Thyroid gland (tissue), 4 donors: Measurements from ENCODE around the gene FIBCD1. TPM values are rescaled to one million over a fixed set of nuclear protein-coding genes. Genes with fewer than 3 reads are reported as not detected.

Source experiments
- DNase-seq, 2 donors: peaks; one replicate each; pipeline ENCODE4 v3.0.0-alpha.2; 2019
- H3K27ac ChIP-seq, 3 donors: fragments of 200-600 bp; sonication (generic); 1 replicate in 2 of 3; 2 replicates in 1 of 3; pipeline ENCODE4 v1.5.1; 2016 to 2019; ENCODE audit warnings: mild to moderate bottlenecking in 1 of 3, moderate library complexity in 1 of 3
- H3K27me3 ChIP-seq: fragments of 200-600 bp; sonication (generic); one replicate; pipeline ENCODE4 v1.5.1; 2019
- H3K36me3 ChIP-seq, 2 donors: fragments of 200-600 bp; sonication (generic); one replicate each; pipeline ENCODE4 v1.5.1; 2016 to 2019
- H3K4me1 ChIP-seq, 2 donors: fragments of 200-600 bp; sonication (generic); one replicate each; pipeline ENCODE4 v1.5.1; 2017 to 2019
- H3K4me3 ChIP-seq, 3 donors: fragments of 200-600 bp; sonication (generic); replicated peaks in 1 of 3; 1 replicate in 2 of 3; 2 replicates in 1 of 3; pipeline ENCODE4 v1.5.1; 2016; ENCODE audit warnings: mild to moderate bottlenecking in 1 of 3
- H3K9me3 ChIP-seq: fragments of 200-600 bp; sonication (generic); one replicate; pipeline ENCODE4 v1.5.1; 2017
- CTCF ChIP-seq, 6 experiments: fragments of 200-600 bp in 3 of 6; fragments of 450-650 bp in 3 of 6; sonication (generic) in 3 of 6; IDR thresholded peaks; one replicate each; pipeline ENCODE4 v1.5.1; 2016 to 2019; ENCODE audit warnings: antibody characterized with exemption in 6 of 6, mild to moderate bottlenecking in 2 of 6, inconsistent platforms in 1 of 6, moderate library complexity in 1 of 6
- POLR2A ChIP-seq, 2 donors: fragments of 450-650 bp; IDR thresholded peaks; one replicate each; pipeline ENCODE4 v1.6.1; 2017; ENCODE audit warnings: antibody characterized with exemption in 2 of 2, mild to moderate bottlenecking in 2 of 2, moderate library complexity in 1 of 2
- WGBS, 2 donors: methylation state at CpG; one replicate each; pipeline ENCODE4 v1.1.5; 2017; 5-methylcytosine and 5-hydroxymethylcytosine counted together
- intact Hi-C: fragments of 100-400 bp; cut with DNase I; formaldehyde crosslinking; loops from one replicate; pipeline ENCODE4 v1.15.1; 2023
- total RNA-seq, 4 donors: library from RNA; depleted of rRNA; stranded (reverse); fragments of >200 nt; gene quantifications; one replicate each; pipeline ENCODE4 v1.2.3, GENCODE V29; 2016

Gene FIBCD1
- total RNA-seq, 4 donors from 2014 or later = 0.11 to 0.13 TPM; not detected in 2

- 76 to 78% methylated on average over 7 to 9 of the region's 9 CpGs for WGBS, 2 donors
- no peak for DNase-seq
- TF ChIP-seq POLR2A (IDR thresholded peaks at IDR 0.05) = no peak
- TF ChIP-seq CTCF (IDR thresholded peaks at IDR 0.05) = no peak
- intact Hi-C loops = no loop called here
- no peak overlapping the region for H3K4me3 ChIP-seq
- H3K4me1 ChIP-seq = peaks cover 0 to 8% of the 10 kb centered on the region in 2 donors
- peaks cover 14 to 19% of the 10 kb centered on the region in 2 donors for H3K36me3 ChIP-seq
- no peak overlapping the region for H3K27ac ChIP-seq
- H3K9me3 ChIP-seq = no peaks in the 10 kb centered on the region
- no peaks in the 10 kb centered on the region for H3K27me3 ChIP-seq
Measured at GRCh38 chr9:130895038-130895437, 44.0 kb downstream of the FIBCD1 start.

GRCh38 chr9:130894546-130894945 lies 44.5 kb downstream of the FIBCD1 start:
- H3K9me3 ChIP-seq = no peaks in the 10 kb centered on the region
- no peak overlapping the region for H3K27ac ChIP-seq
- TF ChIP-seq POLR2A (IDR thresholded peaks at IDR 0.05) (no peak), CTCF (IDR thresholded peaks at IDR 0.05) (no peak)
- no peak for DNase-seq
- 86% methylated on average over 7 of the region's 7 CpGs for WGBS, 2 donors
- H3K36me3 ChIP-seq = peaks cover 17 to 19% of the 10 kb centered on the region in 2 donors
- peaks cover 0 to 8% of the 10 kb centered on the region in 2 donors for H3K4me1 ChIP-seq
- H3K4me3 ChIP-seq = no peak overlapping the region
- intact Hi-C loops = no loop called here
- no peaks in the 10 kb centered on the region for H3K27me3 ChIP-seq

DNA sequence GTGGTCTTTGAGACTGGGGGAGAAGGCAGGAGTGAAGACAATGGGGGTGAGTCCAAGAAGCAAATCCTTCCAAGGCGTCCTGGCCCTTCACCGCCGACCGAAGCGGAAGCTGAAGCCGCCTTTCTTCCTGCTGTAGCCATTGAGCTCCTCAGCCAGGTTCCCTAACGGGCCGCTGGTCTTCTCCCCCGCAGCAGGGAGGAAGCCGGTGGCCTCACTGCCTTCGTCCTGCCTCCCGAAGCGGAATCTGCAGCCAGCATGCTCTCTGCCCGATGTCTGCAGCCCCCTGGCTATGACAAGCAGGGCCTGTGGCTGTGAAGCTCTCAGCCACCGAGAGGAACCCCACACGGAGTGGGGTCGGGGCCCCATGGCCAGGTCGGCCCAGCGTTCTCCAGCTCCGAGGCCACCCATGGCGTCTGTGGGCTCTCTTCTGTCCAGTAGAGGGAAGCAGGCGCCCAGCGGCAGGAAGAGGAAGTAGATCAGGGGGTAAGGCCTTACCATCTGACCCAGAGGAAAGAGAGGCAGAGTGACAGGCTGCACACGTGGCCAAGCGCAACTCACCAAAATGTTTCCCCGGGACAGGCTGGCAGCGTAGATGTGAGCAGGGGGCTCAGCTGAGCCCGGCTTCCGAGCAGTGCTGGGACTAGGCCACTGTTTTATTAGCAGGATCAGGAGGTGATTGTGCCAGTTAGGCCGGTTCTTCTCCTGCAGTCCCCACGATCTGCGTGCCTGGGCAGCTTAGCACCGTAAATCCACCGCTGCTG lies 45.5 kb downstream of the FIBCD1 start:
- H3K27me3 ChIP-seq = no peaks in the 10 kb centered on the region
- intact Hi-C loops = no loop called here
- H3K27ac ChIP-seq = no peak overlapping the region
- H3K4me1 ChIP-seq = peaks cover 0 to 8% of the 10 kb centered on the region in 2 donors
- no peak overlapping the region for H3K4me3 ChIP-seq
- WGBS, 2 donors = 79 to 81% methylated on average over 30 to 33 of the region's 34 CpGs
- DNase-seq = no peak
- peaks cover 24 to 25% of the 10 kb centered on the region in 2 donors for H3K36me3 ChIP-seq
- TF ChIP-seq POLR2A (IDR thresholded peaks at IDR 0.05) (no peak), CTCF (IDR thresholded peaks at IDR 0.05) (no peak)
- no peaks in the 10 kb centered on the region for H3K9me3 ChIP-seq

GRCh38 chr9:130892477-130893304 lies 46.4 kb downstream of the FIBCD1 start:
- intact Hi-C loops = no loop called here
- 83 to 87% methylated on average over 24 of the region's 24 CpGs for WGBS, 2 donors
- H3K9me3 ChIP-seq = no peaks in the 10 kb centered on the region
- no peak for DNase-seq
- no peaks in the 10 kb centered on the region for H3K4me1 ChIP-seq
- H3K36me3 ChIP-seq = peaks cover 33 to 34% of the 10 kb centered on the region in 2 donors
- TF ChIP-seq POLR2A (IDR thresholded peaks at IDR 0.05) = no peak
- TF ChIP-seq CTCF (IDR thresholded peaks at IDR 0.05) = no peak
- H3K27me3 ChIP-seq = no peaks in the 10 kb centered on the region
- no peak overlapping the region for H3K4me3 ChIP-seq
- no peak overlapping the region for H3K27ac ChIP-seq
